Suppressor macrophage treated with lipopolysaccharide for 1 hour (primary cell): ENCODE measurements around the gene ARHGEF28.
A peak's percentile ranks its signal among the peaks of the same experiment; 100 is the strongest.

Source experiments
- DNase-seq, 3 donors: peaks; one replicate each; pipeline ENCODE4 v3.0.0-alpha.2; 2020 to 2022

Gene ARHGEF28

GRCh38 chr5:73825736-73826135, 199.7 kb downstream of the ARHGEF28 start:
- no peak for DNase-seq

- no peak for DNase-seq
These were observed 200.5 kb downstream of the ARHGEF28 start for GRCh38 chr5:73826301-73827105.

- DNase-seq: no peak
These were observed 201.1 kb downstream of the ARHGEF28 start for GRCh38 chr5:73827106-73827450.

- no peak for DNase-seq
These were observed 202.5 kb downstream of the ARHGEF28 start for GRCh38 chr5:73828465-73828864.

- no peak for DNase-seq
These were observed 204.7 kb downstream of the ARHGEF28 start for GRCh38 chr5:73830646-73831045.

GRCh38 chr5:73831066-73831465, 205.1 kb downstream of the ARHGEF28 start:
- DNase-seq: no peak

- no peak for DNase-seq
These were observed 208.7 kb downstream of the ARHGEF28 start for GRCh38 chr5:73834693-73835092.

- DNase-seq: peak; percentile 30 to 56 (median 46)
These were observed 209.7 kb downstream of the ARHGEF28 start for GRCh38 chr5:73835726-73836125.

- no peak for DNase-seq
These were observed 210.6 kb downstream of the ARHGEF28 start for GRCh38 chr5:73836607-73837006.

GRCh38 chr5:73838901-73839300, 212.9 kb downstream of the ARHGEF28 start:
- DNase-seq: no peak

- DNase-seq: no peak
These were observed 215.6 kb downstream of the ARHGEF28 start for GRCh38 chr5:73841641-73842040.

- DNase-seq: no peak
These were observed 218.2 kb downstream of the ARHGEF28 start for GRCh38 chr5:73844165-73844564.

GRCh38 chr5:73851471-73852181, 225.6 kb downstream of the ARHGEF28 start:
- no peak for DNase-seq

- DNase-seq: peak in 2 of 3 donors; percentile 12 to 23
These were observed 227.1 kb downstream of the ARHGEF28 start for GRCh38 chr5:73853091-73853490.

- peak; percentile 18 to 51 (median 33) for DNase-seq
These were observed 231.0 kb downstream of the ARHGEF28 start for GRCh38 chr5:73856997-73857396.

GRCh38 chr5:73857446-73857845, 231.4 kb downstream of the ARHGEF28 start:
- DNase-seq: no peak

- DNase-seq: no peak
These were observed 232.1 kb downstream of the ARHGEF28 start for GRCh38 chr5:73858054-73858453.

GRCh38 chr5:73858776-73859175, 232.8 kb downstream of the ARHGEF28 start:
- DNase-seq: peak in 2 of 3 donors; percentile 15 to 24

- peak; percentile 65 to 86 (median 76) for DNase-seq
These were observed 233.7 kb downstream of the ARHGEF28 start for GRCh38 chr5:73859696-73860095.

GRCh38 chr5:73861313-73861988, 235.5 kb downstream of the ARHGEF28 start:
- peak in 2 of 3 donors; percentile 22 for DNase-seq

- no peak for DNase-seq
These were observed 236.8 kb downstream of the ARHGEF28 start for GRCh38 chr5:73862796-73863195.

GRCh38 chr5:73863876-73864275, 237.9 kb downstream of the ARHGEF28 start:
- DNase-seq: peak; percentile 30 to 56 (median 31)

- peak in 2 of 3 donors; percentile 16 to 36 for DNase-seq
These were observed 239.3 kb downstream of the ARHGEF28 start for GRCh38 chr5:73865315-73865714.
